ENCODE measurements around the gene ATXN7L2. TPM values are rescaled to one million over a fixed set of nuclear protein-coding genes. Genes with fewer than 3 reads are reported as not detected.
A peak's percentile ranks its signal among the peaks of the same experiment; 100 is the strongest.

Gene ATXN7L2
- total and polyA plus RNA-seq, 9 donors: 8.5 to 35.9 (median 19.3) TPM

- Histone ChIP-seq H3K9me3 (replicated peaks; ENCODE audit: control insufficient read depth, low read depth, low read length) (no peaks in the 10 kb centered on the region), H3K27me3 (ENCODE audit: control insufficient read depth, insufficient read depth, low read length) (no peaks in the 10 kb centered on the region), H3K36me3 (ENCODE audit: control insufficient read depth, insufficient read depth, low read length) (no peaks in the 10 kb centered on the region), H3K4me1 (ENCODE audit: control insufficient read depth, insufficient read depth, low read length) (peaks cover 87% of the 10 kb centered on the region), H3K4me3 (ENCODE audit: low read length) (no peak overlapping the region), H3K27ac (ENCODE audit: low read length) (peak overlapping the region; percentile 87)
- 51% methylated on average over 9 of the region's 16 CpGs for WGBS (ENCODE audit: insufficient coverage)
- no peak for DNase-seq
These were observed 48.2 kb downstream of the ATXN7L2 start for GRCh38 chr1:109531826-109532364.

- DNase-seq: peak; percentile 87
- WGBS (ENCODE audit: insufficient coverage): 2% methylated on average over 6 of the region's 12 CpGs
These were observed 48.8 kb downstream of the ATXN7L2 start for GRCh38 chr1:109532365-109533136.

GRCh38 chr1:109534307-109534858 is 50.7 kb downstream of the ATXN7L2 start:
- no peak for DNase-seq
- no peak overlapping the region for H3K4me3 ChIP-seq (ENCODE audit: low read length)
- H3K4me1 ChIP-seq (ENCODE audit: control insufficient read depth, insufficient read depth, low read length): peaks cover 75% of the 10 kb centered on the region
- peaks cover 2% of the 10 kb centered on the region for H3K27me3 ChIP-seq (ENCODE audit: control insufficient read depth, insufficient read depth, low read length)
- H3K9me3 ChIP-seq (replicated peaks; ENCODE audit: control insufficient read depth, low read depth, low read length): no peaks in the 10 kb centered on the region
- WGBS (ENCODE audit: insufficient coverage): no CpG with 5 or more reads among the region's 1 CpG
- no peaks in the 10 kb centered on the region for H3K36me3 ChIP-seq (ENCODE audit: control insufficient read depth, insufficient read depth, low read length)
- H3K27ac ChIP-seq (ENCODE audit: low read length): peak overlapping the region; percentile 93

More at GRCh38 chr1:109532365-109533136, 48.8 kb downstream of the ATXN7L2 start:
- H3K27me3 ChIP-seq (ENCODE audit: control insufficient read depth, insufficient read depth, low read length): no peaks in the 10 kb centered on the region
- H3K27ac ChIP-seq (ENCODE audit: low read length): peak overlapping the region; percentile 87
- peaks cover 85% of the 10 kb centered on the region for H3K4me1 ChIP-seq (ENCODE audit: control insufficient read depth, insufficient read depth, low read length)
- H3K4me3 ChIP-seq (ENCODE audit: low read length): no peak overlapping the region
- no peaks in the 10 kb centered on the region for H3K9me3 ChIP-seq (replicated peaks; ENCODE audit: control insufficient read depth, low read depth, low read length)
- H3K36me3 ChIP-seq (ENCODE audit: control insufficient read depth, insufficient read depth, low read length): no peaks in the 10 kb centered on the region

GRCh38 chr1:109535481-109535880 is 51.8 kb downstream of the ATXN7L2 start:
- Histone ChIP-seq H3K27ac (ENCODE audit: low read length) (peak overlapping the region; percentile 93), H3K4me1 (ENCODE audit: control insufficient read depth, insufficient read depth, low read length) (peaks cover 64% of the 10 kb centered on the region), H3K36me3 (ENCODE audit: control insufficient read depth, insufficient read depth, low read length) (no peaks in the 10 kb centered on the region), H3K4me3 (ENCODE audit: low read length) (no peak overlapping the region), H3K9me3 (replicated peaks; ENCODE audit: control insufficient read depth, low read depth, low read length) (no peaks in the 10 kb centered on the region), H3K27me3 (ENCODE audit: control insufficient read depth, insufficient read depth, low read length) (peaks cover 5% of the 10 kb centered on the region)
- WGBS (ENCODE audit: insufficient coverage): 77% methylated on average over 4 of the region's 4 CpGs
- DNase-seq: no peak

- H3K4me3 ChIP-seq (ENCODE audit: low read length): no peak overlapping the region
- peaks cover 59% of the 10 kb centered on the region for H3K4me1 ChIP-seq (ENCODE audit: control insufficient read depth, insufficient read depth, low read length)
- 69% methylated on average over 4 of the region's 5 CpGs for WGBS (ENCODE audit: insufficient coverage)
- no peaks in the 10 kb centered on the region for H3K36me3 ChIP-seq (ENCODE audit: control insufficient read depth, insufficient read depth, low read length)
- H3K9me3 ChIP-seq (replicated peaks; ENCODE audit: control insufficient read depth, low read depth, low read length): no peaks in the 10 kb centered on the region
- peaks cover 5% of the 10 kb centered on the region for H3K27me3 ChIP-seq (ENCODE audit: control insufficient read depth, insufficient read depth, low read length)
- peak; percentile 87 for DNase-seq
- H3K27ac ChIP-seq (ENCODE audit: low read length): peak overlapping the region; percentile 93
These were observed 52.3 kb downstream of the ATXN7L2 start for GRCh38 chr1:109535971-109536491.

- Histone ChIP-seq H3K27me3 (ENCODE audit: control insufficient read depth, insufficient read depth, low read length) (peaks cover 5% of the 10 kb centered on the region), H3K4me1 (ENCODE audit: control insufficient read depth, insufficient read depth, low read length) (peaks cover 43% of the 10 kb centered on the region), H3K9me3 (replicated peaks; ENCODE audit: control insufficient read depth, low read depth, low read length) (no peaks in the 10 kb centered on the region), H3K27ac (ENCODE audit: low read length) (no peak overlapping the region), H3K36me3 (ENCODE audit: control insufficient read depth, insufficient read depth, low read length) (no peaks in the 10 kb centered on the region), H3K4me3 (ENCODE audit: low read length) (no peak overlapping the region)
- DNase-seq: no peak
- WGBS (ENCODE audit: insufficient coverage): 80% methylated on average over 6 of the region's 9 CpGs
These were observed 53.9 kb downstream of the ATXN7L2 start for GRCh38 chr1:109537450-109538178.

GRCh38 chr1:109538827-109539555 is 55.3 kb downstream of the ATXN7L2 start:
- 76% methylated on average over 7 of the region's 9 CpGs for WGBS (ENCODE audit: insufficient coverage)
- no peak overlapping the region for H3K4me3 ChIP-seq (ENCODE audit: low read length)
- H3K27ac ChIP-seq (ENCODE audit: low read length): no peak overlapping the region
- H3K4me1 ChIP-seq (ENCODE audit: control insufficient read depth, insufficient read depth, low read length): peaks cover 37% of the 10 kb centered on the region
- no peak for DNase-seq
- H3K27me3 ChIP-seq (ENCODE audit: control insufficient read depth, insufficient read depth, low read length): peaks cover 5% of the 10 kb centered on the region
- H3K36me3 ChIP-seq (ENCODE audit: control insufficient read depth, insufficient read depth, low read length): no peaks in the 10 kb centered on the region
- no peaks in the 10 kb centered on the region for H3K9me3 ChIP-seq (replicated peaks; ENCODE audit: control insufficient read depth, low read depth, low read length)

GRCh38 chr1:109539676-109540075 is 56.0 kb downstream of the ATXN7L2 start, which contains the start of gene GPR61:
TSS of gene GPR61 (plus strand) at chr1:109539872. CDS start at chr1:109543023, 3,151 bp downstream.
- WGBS (ENCODE audit: insufficient coverage): 35% methylated on average over 7 of the region's 7 CpGs

GRCh38 chr1:109541102-109541501 is 57.4 kb downstream of the ATXN7L2 start:
- H3K9me3 ChIP-seq (replicated peaks; ENCODE audit: control insufficient read depth, low read depth, low read length): no peaks in the 10 kb centered on the region
- no peak for DNase-seq
- H3K27me3 ChIP-seq (ENCODE audit: control insufficient read depth, insufficient read depth, low read length): peaks cover 5% of the 10 kb centered on the region
- H3K4me1 ChIP-seq (ENCODE audit: control insufficient read depth, insufficient read depth, low read length): peaks cover 20% of the 10 kb centered on the region
- WGBS (ENCODE audit: insufficient coverage): 80% methylated on average over 1 of the region's 3 CpGs
- H3K27ac ChIP-seq (ENCODE audit: low read length): no peak overlapping the region
- no peak overlapping the region for H3K4me3 ChIP-seq (ENCODE audit: low read length)
- no peaks in the 10 kb centered on the region for H3K36me3 ChIP-seq (ENCODE audit: control insufficient read depth, insufficient read depth, low read length)

More at GRCh38 chr1:109539676-109540075, 56.0 kb downstream of the ATXN7L2 start, which contains the start of gene GPR61:
- H3K9me3 ChIP-seq (replicated peaks; ENCODE audit: control insufficient read depth, low read depth, low read length): no peaks in the 10 kb centered on the region
- peaks cover 34% of the 10 kb centered on the region for H3K4me1 ChIP-seq (ENCODE audit: control insufficient read depth, insufficient read depth, low read length)
- H3K27me3 ChIP-seq (ENCODE audit: control insufficient read depth, insufficient read depth, low read length): peaks cover 5% of the 10 kb centered on the region
- no peak within 1 kb of the TSS for H3K4me3 ChIP-seq (ENCODE audit: low read length)
- no peak for DNase-seq
- no peak within 1 kb of the TSS for H3K27ac ChIP-seq (ENCODE audit: low read length)
- H3K36me3 ChIP-seq (ENCODE audit: control insufficient read depth, insufficient read depth, low read length): no peaks in the 10 kb centered on the region

Data from muscle of leg (tissue), 11 donors.